A673 (cell line): ENCODE measurements around the gene P2RX2. TPM values are rescaled to one million over a fixed set of nuclear protein-coding genes. Genes with fewer than 3 reads are reported as not detected.

Experiments
- BruUV-seq: library from RNA; stranded (reverse); fragments of 400-500 nt; replicated peaks from 2 replicates; lab custom pipeline; 2021; lab: Mats Ljungman, UMichigan
- CTCF ChIA-PET: fragments of 300-600 bp; sonication (Branson Sonifier 250); formaldehyde crosslinking; loops from one replicate; lab custom pipeline; 2022; ENCODE audit warnings: antibody characterized with exemption; lab: Charles Lee
- POLR2A ChIA-PET: fragments of 300-600 bp; sonication (Branson Sonifier 250); formaldehyde crosslinking; loops from one replicate; lab custom pipeline; 2022; ENCODE audit warnings: antibody characterized with exemption; ENCODE audit not compliant: low non-redundant PET; lab: Charles Lee
- DNase-seq: peaks from one replicate; pipeline ENCODE4 v3.0.0-alpha.2; 2015; ENCODE audit warnings: low spot score
- H3K27ac ChIP-seq: fragments of 200-600 bp; sonication (generic); 2 replicates; pipeline ENCODE4 v1.5.1; 2016; ENCODE audit warnings: mixed run types, low read depth, mild to moderate bottlenecking, mixed read lengths, antibody characterized with exemption, low read length; ENCODE audit not compliant: poor library complexity, severe bottlenecking
- H3K27me3 ChIP-seq: fragments of 200-600 bp; sonication (generic); replicated peaks from 2 replicates; pipeline ENCODE4 v1.6.1; 2017; ENCODE audit warnings: mixed run types, low read depth, mild to moderate bottlenecking, mixed read lengths, antibody characterized with exemption, low read length; ENCODE audit not compliant: insufficient read depth, poor library complexity
- H3K36me3 ChIP-seq: fragments of 200-600 bp; sonication (generic); 2 replicates; pipeline ENCODE4 v1.6.1; 2016; ENCODE audit warnings: mixed run types, mild to moderate bottlenecking, mixed read lengths, antibody characterized with exemption, low read length; ENCODE audit not compliant: insufficient read depth, poor library complexity, severe bottlenecking
- H3K4me1 ChIP-seq: fragments of 200-600 bp; sonication (generic); 2 replicates; pipeline ENCODE4 v1.6.1; 2017; ENCODE audit warnings: mixed run types, mild to moderate bottlenecking, mixed read lengths, antibody characterized with exemption, low read length; ENCODE audit not compliant: insufficient read depth, poor library complexity, severe bottlenecking
- H3K4me3 ChIP-seq: fragments of 200-600 bp; sonication (generic); 2 replicates; pipeline ENCODE4 v1.5.1; 2016; ENCODE audit warnings: low read depth, mixed run types, mild to moderate bottlenecking, mixed read lengths, low read length; ENCODE audit not compliant: poor library complexity, severe bottlenecking
- H3K9me3 ChIP-seq: fragments of 200-600 bp; sonication (generic); 2 replicates; pipeline ENCODE4 v1.6.1; 2016; ENCODE audit warnings: mixed run types, low read depth, mild to moderate bottlenecking, mixed read lengths, antibody characterized with exemption, low read length; ENCODE audit not compliant: poor library complexity, severe bottlenecking
- EZH2 ChIP-seq: fragments of 200-600 bp; sonication (generic); IDR thresholded peaks from 2 replicates; pipeline ENCODE4 v1.6.1; 2017; ENCODE audit warnings: borderline replicate concordance, low read depth, mild to moderate bottlenecking, mixed read lengths, antibody characterized with exemption, low read length; ENCODE audit not compliant: poor library complexity, severe bottlenecking
- intact Hi-C: fragments of 100-400 bp; cut with micrococcal nuclease; formaldehyde crosslinking; loops from one replicate; pipeline ENCODE4 v1.10.0; 2022; ENCODE audit not compliant: unreplicated experiment
- total RNA-seq: library from RNA; stranded (reverse); gene quantifications from 2 replicates; pipeline ENCODE4 v1.2.3, GENCODE V29; 2021
- TF ChIP-seq, protein P1 (sequence below): fragments of 300-800, 200-600 bp; sonication (generic); conservative IDR thresholded peaks from 2 replicates; pipeline ENCODE4 v1.5.1; 2017; ENCODE audit warnings: low read depth, mild to moderate bottlenecking, antibody characterized with exemption, low read length, moderate library complexity, mixed read lengths

The P2RX2 gene
- total RNA-seq, 1 experiment from 2014 or later: not detected

DNA sequence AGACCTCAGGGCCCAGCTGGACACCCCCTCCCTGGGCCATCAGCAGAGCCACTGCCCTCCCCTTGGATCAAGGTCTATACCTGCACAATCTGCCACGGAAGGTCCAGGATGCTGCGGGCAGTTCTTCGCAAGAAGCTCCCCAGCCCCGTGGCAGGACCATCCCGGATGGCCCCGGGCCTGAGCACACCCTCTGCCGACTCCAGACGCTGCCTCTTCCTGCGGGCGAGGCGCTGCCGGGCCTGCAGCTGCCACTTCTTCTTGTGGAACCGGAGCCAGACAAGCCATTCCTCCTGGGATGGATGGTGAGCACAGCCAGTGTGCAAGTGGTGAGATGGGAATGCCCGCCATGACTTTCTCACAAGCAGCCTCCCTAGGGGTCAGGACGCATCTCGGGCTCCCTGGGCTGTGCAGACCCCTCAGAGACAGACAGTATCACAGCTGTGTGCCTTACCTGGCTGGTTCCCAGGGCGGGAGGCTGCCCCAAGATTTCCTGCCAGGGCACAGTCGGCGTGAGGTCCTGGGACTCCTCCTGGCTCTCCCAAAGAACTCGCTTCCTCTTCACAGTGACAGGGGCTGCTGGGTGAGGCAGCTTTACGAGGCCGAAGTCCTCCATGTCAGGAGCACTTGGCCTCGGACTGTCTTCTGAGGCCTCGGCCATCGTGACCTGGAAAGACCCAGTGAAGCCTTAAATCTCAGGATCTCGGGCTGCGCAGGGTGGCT lies 30.8 kb downstream of the P2RX2 start:
- CTCF ChIA-PET: no interaction called here
- intact Hi-C loops: no loop called here
- Histone ChIP-seq H3K27ac (no peak overlapping the region), H3K27me3 (no peaks in the 10 kb centered on the region), H3K9me3 (no peaks in the 10 kb centered on the region), H3K4me1 (no peaks in the 10 kb centered on the region), H3K4me3 (no peak overlapping the region), H3K36me3 (peaks cover 91% of the 10 kb centered on the region)
- TF ChIP-seq, protein P1, sequence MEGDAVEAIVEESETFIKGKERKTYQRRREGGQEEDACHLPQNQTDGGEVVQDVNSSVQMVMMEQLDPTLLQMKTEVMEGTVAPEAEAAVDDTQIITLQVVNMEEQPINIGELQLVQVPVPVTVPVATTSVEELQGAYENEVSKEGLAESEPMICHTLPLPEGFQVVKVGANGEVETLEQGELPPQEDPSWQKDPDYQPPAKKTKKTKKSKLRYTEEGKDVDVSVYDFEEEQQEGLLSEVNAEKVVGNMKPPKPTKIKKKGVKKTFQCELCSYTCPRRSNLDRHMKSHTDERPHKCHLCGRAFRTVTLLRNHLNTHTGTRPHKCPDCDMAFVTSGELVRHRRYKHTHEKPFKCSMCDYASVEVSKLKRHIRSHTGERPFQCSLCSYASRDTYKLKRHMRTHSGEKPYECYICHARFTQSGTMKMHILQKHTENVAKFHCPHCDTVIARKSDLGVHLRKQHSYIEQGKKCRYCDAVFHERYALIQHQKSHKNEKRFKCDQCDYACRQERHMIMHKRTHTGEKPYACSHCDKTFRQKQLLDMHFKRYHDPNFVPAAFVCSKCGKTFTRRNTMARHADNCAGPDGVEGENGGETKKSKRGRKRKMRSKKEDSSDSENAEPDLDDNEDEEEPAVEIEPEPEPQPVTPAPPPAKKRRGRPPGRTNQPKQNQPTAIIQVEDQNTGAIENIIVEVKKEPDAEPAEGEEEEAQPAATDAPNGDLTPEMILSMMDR: no peak
- no peak for TF ChIP-seq EZH2
- no peak for DNase-seq
- POLR2A ChIA-PET: no interaction called here
- BruUV-seq: no TSS peak

DNA sequence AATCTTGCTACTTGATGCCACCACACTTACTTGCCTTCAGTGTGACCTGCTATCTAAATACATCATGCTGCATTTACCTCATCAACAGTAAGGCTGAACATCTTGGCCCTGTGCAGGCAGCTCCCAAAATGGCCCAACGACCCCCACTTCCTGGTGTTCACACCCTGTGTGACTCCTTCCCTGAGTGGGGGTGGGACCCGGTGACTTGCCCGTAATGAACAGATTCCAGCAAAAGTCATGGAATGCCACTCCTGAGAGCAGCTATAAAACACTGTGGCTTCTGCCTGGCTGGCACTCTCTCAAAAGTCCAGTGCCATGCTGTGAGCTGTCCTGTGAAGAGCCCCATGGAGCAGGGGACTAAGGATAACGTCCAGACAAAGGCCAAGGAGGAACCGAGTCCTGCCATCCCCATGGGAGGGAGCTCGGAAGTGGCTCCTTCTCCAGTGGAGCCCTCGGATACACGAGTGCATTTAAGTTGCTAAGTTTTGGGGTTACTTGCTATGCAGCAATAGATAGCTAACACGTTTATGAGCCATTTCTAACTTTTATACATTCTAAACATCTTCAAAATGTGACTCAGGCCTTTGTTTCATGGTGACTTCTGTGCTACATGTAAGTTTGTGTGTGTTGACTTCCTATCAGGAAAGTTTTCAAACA lies 33.0 kb downstream of the P2RX2 start:
- TF ChIP-seq, protein P1: no peak
- no peak for TF ChIP-seq EZH2
- CTCF ChIA-PET: no interaction called here
- Histone ChIP-seq H3K27me3 (no peaks in the 10 kb centered on the region), H3K4me3 (no peak overlapping the region), H3K36me3 (peaks cover 95% of the 10 kb centered on the region), H3K4me1 (no peaks in the 10 kb centered on the region), H3K9me3 (no peaks in the 10 kb centered on the region), H3K27ac (no peak overlapping the region)
- DNase-seq: no peak
- BruUV-seq: no TSS peak
- intact Hi-C loops: no loop called here
- POLR2A ChIA-PET: no interaction called here

DNA sequence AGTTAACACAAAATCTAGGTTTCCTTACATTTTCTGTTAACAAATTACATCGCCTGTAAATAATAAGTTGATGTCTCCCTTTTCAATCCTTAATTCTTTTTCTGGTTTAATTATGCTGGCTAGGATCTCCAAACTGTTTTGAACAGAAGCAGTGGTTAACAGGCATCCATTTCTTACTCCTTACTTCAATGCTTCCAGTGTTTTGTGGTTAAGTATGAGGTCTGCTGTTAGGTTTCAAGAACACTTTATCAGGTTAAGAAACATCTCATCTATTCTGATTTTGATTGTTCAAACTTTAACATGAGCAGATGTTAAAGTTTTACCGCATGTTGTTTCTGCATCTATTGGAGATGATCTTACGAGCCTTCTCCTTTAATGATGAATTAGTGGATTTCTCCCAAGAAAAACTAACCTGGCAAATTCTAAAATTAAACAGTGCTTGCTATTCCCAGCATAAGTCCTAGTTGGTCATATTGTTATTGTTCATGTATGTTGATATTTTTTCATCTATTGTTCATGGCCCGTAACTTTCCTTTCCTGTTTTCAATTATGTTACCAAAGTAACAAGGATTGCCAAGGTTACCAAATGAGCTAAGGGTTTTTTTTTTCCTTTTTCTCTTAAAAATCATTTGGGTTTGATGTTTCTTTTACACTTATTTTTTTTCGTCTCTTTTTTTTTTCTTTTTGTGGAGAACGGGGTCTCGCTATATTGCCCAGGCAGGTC lies 35.2 kb downstream of the P2RX2 start:
- Histone ChIP-seq H3K36me3 (peaks cover 98% of the 10 kb centered on the region), H3K9me3 (no peaks in the 10 kb centered on the region), H3K4me3 (no peak overlapping the region), H3K27me3 (no peaks in the 10 kb centered on the region), H3K27ac (no peak overlapping the region), H3K4me1 (no peaks in the 10 kb centered on the region)
- POLR2A ChIA-PET: no interaction called here
- TF ChIP-seq, protein P1: no peak
- no peak for TF ChIP-seq EZH2
- BruUV-seq: TSS peak; percentile 9
- intact Hi-C loops: no loop called here
- CTCF ChIA-PET: no interaction called here
- DNase-seq: no peak
